ENCODE results near the gene GPHN. TPM values are rescaled to one million over a fixed set of nuclear protein-coding genes. Genes with fewer than 3 reads are reported as not detected.

The GPHN gene
- 1.3 and 12.6 TPM in 2 replicates for total RNA-seq (2014; rRNA removed; shearing (Covaris generic))

DNA sequence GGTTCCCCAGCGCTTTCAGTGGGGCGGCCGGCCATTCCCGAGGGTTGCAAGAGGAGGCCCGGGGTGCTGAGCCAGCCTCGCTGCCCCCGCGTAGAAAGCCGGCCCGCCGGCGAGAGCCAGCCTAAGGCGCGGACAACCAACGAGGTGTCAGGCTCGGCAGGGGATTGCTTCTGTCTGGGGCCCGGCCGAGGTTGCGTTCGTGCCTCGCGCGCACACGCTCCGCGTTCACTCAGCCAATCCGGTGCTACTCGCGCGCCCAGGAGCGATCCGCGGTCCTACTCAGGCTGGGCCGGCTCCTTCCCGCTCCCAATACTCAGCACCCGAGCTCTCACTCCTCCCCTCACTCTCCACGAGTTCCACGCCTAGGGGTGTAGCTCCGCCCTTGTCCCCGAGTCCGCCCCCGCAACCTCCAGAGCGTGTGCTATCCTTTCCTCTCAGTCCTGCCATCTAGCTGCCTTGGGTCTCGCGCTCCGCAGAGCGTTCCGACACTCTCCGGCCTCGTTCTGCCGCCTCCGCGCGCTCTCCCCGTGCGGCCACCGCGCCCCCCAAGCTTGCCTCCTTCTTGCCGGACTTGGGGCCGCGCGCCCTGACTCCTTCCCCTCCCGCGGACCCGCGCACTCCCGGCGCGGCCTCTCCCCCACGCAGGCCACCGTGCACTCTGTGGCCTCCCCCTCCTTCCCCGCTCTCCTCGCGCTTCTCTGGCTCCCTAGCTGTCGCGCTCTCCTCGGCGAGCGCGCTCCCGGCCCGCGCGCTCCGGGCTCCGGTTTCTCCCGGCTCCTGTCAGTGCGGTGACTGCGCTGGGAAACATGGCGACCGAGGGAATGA lies at the start of gene GPHN:
TSS of gene GPHN (plus strand) at position 426 of the 825 bp plus-strand sequence.
- DNase-seq (ENCODE audit: low read depth) = peak; percentile 91

DNA sequence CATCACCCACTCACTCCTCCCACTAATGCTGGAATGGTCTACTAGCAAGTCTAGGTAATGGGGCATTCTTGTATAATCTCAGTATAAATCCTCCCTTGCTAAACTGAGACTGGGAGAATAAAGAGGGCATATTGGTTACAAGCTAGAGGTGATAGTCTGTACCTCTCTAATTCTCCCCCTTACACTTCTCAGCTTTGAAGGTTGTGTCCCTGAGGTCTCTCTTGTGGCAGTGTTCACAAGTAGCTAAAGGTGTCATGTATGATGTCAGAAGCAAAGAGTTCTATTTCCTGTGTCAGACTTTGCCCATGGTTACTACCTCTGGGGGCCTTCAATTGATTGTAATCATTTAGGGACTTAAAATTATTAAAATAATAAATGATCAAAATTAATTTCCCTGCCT lies 48.3 kb upstream of the GPHN start:
- DNase-seq (ENCODE audit: low read depth) = no peak

DNA sequence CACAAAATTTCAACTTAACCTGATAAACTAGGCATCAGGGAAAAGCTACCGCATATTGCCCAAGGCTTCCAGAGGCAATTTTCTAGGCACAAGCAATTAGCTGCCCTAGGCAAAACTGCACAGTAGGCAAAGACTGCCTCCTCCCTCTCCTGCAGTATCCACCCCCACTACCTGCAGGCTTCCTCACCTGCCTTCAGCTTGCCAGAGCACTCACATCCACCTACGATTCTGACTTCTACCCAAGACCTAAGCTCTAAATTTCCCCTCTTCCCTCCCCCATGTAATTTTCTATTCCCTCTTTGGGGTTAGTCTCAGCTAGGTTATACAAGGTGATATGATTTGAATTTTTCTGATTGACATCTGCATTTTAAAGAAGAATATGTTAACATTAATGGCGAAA lies 43.7 kb upstream of the GPHN start:
- DNase-seq (ENCODE audit: low read depth) = no peak

DNA sequence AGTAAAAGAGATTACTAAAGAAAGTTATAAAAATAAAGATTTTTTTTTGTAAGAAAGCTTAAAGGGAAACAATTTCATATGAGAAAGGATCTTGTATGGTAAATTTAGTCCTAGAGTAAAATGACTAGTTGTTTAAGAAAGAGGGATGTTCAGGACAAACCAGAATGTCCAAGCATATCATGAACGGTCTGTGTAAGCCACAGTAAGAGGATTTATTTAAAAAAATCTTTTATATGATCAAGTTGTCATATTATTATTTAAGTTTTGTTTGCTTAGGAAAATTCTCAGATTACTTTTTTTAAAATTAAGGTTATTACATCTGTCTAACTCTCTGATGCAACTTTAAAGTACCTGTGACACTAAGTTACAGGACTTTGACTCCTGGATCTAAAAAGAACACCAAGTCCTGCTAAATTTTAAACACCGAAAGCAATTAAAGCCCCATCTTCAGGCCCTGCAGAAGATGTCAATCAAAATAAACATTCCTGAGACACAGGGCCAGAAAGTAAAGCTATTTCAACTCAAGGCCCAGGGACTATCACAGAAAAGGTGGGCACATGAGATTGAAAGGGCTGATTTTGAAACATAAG lies 39.1 kb upstream of the GPHN start:
- DNase-seq (ENCODE audit: low read depth) = no peak

DNA sequence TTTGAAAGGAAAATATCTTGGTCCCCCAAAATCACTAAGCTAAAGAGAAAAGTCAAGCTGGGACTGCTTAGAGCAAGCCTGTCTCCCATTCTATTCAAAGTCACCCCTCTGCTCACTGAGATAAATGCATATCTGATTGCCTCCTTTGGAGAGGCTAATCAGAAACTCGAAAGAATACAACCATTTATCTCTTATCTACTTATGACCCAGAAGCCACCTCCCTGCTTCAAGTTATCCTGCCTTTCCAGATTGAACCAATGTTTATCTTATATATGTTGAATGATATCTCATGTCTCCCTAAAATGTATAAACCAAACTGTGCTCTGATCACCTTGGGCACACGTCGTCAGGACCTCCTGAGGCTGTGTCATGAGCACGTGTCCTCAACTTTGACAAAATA lies 36.4 kb upstream of the GPHN start:
- DNase-seq (ENCODE audit: low read depth) = no peak

DNA sequence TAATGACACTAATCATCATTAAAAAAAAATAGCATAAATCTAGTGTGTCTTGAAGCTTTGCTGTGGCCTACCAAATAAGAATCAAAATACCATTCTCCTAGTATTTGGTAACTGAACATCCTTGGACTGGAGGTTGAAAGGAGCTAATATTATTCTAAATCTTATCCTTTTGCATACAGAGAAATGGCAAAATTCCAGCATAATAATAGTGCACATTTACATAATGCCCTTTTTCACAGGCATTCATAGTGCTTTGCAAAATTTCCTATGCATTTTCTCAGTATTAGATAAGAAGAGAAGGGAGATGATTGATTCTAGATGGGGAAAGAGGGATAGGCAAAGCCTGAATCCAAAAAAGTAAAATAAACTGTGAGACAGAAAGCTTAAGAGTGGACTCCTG lies 35.7 kb upstream of the GPHN start:
- DNase-seq (ENCODE audit: low read depth) = no peak

DNA sequence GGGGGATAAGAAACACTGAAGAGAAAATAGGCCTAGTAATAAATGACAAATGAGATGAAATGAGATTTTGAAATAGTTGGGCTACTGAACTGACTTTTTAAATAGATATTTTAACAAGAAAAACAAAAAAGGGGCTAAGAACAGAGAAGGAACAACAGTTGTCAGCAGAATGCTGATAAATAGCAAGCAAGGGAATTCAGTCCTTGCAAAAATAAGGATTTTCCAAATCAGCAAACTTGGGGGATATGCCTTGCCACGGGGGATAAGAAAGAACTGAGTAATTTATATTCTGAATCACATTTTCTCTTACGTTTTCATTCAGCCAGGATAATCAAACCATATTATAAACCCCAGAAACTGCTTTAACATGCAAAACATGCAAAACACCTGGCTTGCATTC lies 34.7 kb upstream of the GPHN start:
- DNase-seq (ENCODE audit: low read depth) = no peak

DNA sequence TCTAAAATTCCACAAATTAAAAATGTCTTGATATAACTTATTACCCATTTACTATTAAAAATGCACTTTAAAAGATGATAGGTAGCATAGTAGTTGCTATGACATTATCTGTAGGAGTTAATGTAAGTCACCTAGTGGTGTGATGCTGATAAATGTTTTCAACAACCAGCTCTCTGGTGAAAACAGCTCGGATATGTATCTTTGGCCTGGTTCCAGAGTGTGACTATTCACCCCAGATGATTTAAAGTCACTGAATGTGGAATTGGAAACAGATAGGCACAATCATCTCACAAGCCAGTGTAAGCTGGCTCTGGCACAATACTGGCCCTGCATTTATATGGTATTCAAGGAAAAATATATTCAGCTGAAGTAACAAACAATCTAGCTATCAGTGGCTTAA lies 31.0 kb upstream of the GPHN start:
- DNase-seq (ENCODE audit: low read depth) = peak; percentile 27

DNA sequence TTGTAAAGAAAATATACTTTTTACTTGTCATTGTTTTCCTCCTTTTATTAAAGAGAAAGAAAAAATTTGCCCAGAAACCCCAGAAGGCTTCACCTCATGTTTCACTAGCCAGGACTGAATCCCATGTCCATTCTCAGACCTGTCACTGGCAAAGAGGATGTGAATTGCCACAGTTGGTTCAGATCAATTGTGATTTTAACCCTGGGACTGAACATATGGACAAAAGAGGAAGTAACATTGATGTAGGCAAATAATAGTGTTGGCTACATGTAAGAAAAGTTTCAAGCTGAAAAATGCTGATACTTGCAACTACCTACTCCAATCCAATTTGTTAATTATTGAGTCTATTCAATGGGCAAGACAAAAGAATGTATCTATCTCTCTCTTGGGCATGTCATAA lies 30.4 kb upstream of the GPHN start:
- DNase-seq (ENCODE audit: low read depth) = no peak

DNA sequence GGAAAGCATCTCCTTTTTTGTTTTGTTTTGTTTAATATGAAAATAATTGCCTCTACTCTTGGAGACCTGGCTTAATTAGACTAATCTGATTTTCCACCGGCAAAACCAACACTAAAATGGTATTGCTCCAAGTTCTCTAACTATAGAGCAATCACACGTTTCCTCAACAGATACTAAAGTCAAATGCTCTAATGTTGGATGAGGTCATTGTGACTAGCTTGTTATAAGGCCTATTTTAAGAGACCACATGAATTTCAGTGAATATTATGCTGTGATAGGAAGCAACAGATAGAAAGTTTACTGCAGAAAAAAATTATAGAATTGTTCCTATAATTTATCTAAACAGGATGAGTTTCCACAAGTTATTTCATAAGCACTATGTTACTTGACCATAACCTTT lies 25.1 kb upstream of the GPHN start:
- no peak for DNase-seq (ENCODE audit: low read depth)

DNA sequence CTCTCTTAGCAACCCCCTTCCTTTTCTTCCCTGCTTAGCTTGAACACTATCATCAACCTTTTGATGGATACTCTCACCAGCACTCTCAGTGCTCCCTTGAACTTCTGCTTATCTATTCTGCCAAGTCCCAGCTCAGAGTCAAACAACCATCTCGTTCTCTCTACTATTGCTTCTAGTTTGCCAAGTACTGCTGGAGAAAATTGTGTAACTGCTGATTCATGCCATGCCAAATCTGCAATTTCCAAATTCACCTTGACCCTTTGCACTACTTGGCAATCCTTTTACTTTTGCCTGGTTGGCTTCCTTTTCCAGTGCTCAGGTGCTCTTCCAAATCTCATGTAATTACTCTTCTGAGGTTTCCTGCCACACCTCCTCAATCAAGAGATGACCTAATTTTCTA lies 24.6 kb upstream of the GPHN start:
- no peak for DNase-seq (ENCODE audit: low read depth)

DNA sequence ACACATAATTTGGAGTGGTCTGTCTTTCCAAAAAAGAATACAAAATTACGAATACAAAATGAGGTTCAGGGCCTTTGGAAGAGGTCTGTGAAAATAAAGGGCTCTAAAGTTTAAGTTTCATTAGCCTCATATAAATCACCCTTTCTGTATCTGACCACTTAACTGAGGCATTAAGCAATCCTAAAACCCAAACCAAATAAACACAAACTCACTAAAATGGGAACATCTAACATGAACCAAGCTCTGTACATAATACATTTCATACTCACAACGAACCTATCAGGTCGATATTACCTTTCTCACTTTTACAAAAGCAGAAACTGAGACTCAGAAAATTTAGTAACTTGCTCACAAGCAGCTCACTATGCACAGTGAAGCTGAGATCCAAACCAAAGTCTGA lies 22.9 kb upstream of the GPHN start:
- DNase-seq (ENCODE audit: low read depth) = no peak

DNA sequence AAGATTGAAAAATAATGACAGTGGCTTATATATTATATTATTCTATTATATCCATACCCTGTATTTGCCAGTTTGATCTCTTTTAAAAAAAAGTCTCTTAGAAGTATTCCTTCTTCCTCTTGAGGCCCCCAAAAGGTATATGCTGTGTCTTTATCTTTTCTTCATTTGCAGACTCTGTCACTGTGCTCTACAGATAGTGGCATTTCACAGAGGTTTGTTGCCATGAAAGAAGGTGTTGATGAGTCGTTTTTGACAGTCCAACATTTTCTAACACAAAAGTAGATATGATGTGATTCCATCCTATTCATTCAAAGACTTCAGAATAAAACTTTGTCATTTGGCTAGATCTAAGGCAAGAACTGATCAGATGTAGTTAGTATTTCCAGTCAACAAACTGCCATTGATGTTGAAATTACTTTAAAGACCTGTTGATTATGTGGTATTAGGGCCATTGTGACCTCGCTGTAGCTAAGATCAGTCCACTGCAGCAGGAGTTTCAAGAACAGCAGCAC lies 22.0 kb upstream of the GPHN start, which contains the start of gene CCDC196:
TSS of gene CCDC196 (plus strand) at position 462 of the 512 bp plus-strand sequence. CDS start 132 bp downstream, outside the sequence.
- DNase-seq (ENCODE audit: low read depth) = no peak

DNA sequence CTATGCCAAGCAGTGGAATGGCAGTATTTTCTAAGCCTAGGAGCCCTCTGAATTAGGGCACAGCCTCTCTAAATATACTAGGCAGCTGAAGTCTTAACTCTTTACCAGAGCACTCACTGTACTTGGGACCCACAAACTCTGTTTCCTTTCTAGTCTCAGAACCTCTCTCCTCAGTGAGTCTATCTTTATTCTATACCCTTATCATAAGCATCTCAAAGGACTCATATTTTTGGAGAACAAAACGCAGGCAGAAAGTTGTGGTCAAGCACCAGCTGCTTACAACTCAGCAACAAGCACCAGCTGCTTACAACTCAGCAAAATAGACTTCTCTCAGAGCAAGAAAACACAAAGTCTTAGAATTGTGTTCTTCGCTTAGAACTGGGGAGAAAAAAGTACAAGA lies 20.8 kb upstream of the GPHN start:
- DNase-seq (ENCODE audit: low read depth) = no peak

DNA sequence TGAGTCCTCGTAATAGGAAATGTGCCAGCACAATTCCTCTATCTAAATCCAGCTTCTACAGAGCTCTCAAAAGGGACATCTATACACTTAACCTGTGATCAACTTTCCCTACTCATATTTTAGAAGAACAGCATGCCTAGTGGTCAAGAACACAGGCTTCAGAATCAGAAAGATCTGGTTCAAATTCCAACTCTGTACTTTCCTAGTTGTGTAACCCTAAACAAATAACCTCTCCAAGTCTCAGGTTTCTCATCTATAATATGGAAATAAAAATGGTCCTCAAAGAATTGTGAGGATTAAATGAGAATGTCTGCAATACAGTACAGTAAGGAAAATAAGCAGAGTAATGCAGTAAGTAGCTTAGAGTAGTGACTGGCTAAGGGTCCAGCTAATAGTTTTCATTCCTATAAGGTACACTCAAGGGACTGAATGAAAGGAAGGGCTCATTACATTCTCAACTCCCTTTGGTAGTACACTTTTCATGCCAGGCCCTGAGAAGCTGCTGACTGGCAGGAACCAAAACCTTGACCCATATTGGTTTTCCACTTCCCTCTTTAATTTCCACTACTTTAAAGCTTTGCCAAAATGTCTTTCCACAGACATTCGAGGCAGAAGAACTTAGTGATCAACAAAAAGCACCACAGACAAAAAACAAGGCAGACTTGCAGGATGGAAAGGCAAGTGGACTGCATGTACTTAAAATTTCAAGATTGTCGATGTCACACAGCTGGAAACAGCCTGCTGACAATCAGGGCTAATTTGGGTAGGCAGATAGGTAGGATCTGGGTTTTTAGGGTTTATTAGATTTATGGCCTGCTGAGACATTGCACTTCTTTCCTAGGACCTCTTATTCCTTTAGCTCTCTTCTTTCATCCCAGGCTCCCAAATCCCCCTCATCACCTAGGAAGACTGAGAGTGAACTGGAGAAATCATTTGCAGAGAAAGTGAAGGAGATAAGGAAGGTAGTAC lies 17.5 kb upstream of the GPHN start:
- DNase-seq (ENCODE audit: low read depth) = no peak

DNA sequence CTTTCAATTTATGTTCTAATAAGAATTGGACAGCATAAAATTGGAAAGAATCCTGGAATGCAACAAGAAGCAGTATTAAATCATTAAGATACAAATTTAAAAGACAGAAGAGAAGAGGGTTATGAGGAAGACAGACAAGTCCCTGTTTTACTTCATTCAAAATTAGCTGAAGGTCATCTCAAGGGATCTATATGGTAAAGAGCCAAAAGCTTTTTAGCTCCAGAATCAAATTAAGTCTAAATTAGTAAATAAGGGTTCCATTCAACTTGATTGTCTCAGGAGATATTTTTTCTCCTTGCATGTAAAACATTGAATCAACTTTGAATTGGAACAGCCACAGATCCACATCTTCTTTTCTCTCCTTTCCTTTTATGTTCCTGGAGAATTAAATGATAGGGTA lies 14.2 kb upstream of the GPHN start:
- DNase-seq (ENCODE audit: low read depth) = no peak

DNA sequence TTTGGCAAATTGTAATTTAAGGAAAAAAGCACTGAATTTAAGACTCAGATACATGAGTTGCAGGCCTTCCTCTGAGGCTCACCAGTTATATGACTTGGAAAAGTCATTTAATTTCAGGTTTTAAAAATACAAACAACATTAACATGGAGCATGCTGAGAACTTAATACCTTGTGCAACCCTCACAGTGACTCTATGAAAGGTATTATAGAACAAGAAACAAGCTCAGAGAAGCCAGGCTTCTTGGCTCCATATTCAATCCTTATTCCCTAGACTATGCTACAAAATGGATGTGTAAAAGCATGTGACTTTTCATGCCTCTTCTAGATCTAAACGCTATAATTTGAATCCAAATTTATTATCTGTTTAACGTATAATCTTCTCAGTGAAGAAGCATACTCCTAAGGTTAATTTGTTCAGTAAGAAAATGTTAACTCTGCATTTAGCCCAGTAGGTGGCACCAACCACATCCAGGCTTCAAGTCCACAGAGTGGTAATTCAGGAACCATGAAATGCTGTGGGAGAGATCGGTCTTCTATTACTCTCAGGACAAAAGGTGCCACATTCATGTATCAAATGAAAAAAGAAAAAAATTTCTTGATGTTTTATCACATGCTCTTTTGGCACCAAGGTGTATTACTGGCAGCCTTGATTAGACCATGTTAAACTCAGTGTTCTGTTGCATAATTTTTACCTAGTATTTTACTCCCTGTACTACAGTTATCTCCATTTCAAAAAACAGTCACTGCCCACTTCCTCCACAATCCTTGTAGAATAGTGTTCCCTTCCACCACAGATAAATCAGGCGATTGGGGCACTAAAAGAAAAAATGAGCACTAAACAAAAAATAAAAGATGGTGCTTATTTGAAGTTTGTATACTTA lies 12.5 kb upstream of the GPHN start:
- peak; percentile 65 for DNase-seq (ENCODE audit: low read depth)

DNA sequence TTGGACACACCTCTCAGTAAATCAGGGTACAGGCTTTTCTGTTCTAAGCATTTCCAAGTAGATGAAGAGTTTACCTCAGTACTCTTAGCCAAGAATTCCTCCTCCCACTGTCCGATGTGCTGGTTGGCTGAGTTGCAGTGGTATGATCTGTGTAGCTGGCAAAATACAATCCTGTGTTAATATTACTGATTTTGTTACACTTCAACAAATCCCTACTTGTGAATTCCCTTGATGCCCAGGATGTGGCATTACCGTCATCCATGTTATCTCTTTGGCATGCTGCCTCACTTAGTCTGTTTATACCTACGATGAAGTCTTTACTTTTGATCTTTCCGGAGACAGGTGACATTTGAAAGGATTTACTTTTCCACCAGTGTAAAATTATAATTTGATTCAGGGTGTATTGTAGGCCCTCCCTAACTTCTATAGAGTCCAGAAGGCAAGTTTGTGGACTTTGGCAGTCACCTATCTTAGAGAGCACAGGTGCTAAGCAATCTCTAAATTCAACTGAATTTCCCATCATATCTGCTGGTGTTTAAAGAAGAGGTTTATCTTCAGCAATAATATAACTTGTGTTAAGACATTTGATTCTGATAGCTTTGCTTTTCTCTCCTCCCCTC lies 11.6 kb upstream of the GPHN start:
- DNase-seq (ENCODE audit: low read depth) = no peak

DNA sequence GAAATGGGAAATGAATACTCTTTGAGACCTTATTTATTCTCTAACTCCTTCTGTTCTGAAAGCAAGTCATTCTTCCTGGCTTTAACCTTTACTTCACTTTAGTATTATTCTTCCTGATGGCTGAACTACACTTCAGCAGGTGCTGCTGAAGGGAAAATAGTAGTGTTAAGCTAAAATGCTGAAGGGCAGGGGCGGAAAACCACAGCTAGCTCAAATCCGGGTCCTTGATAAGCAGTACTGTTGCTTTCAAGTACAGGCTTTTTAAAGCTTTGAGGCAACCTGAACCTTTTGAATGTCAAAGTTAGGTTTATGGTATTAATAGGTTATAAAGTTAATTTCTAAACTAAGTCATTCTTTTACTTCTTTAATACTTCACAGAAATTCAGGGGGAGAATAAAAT lies 11.0 kb upstream of the GPHN start:
- no peak for DNase-seq (ENCODE audit: low read depth)

DNA sequence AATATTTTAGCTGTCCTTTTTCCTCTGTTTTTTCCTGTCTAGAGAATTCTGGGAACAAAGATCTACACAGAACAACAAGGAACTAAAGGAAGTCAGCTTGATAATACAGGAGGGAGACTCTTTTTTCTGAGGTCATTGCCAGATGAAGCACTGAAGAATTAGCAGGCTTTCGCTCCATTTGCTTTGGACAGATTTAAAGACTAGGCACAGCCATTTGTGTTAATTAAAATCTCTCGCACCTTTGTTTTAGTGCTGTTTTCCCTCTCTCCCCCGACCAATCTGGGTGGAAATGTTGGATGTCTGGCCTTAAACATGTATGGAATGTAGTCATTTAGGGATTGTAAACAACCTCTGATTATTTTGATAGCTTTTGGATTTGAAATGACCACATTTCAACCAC lies 9.6 kb upstream of the GPHN start:
- no peak for DNase-seq (ENCODE audit: low read depth)

DNA sequence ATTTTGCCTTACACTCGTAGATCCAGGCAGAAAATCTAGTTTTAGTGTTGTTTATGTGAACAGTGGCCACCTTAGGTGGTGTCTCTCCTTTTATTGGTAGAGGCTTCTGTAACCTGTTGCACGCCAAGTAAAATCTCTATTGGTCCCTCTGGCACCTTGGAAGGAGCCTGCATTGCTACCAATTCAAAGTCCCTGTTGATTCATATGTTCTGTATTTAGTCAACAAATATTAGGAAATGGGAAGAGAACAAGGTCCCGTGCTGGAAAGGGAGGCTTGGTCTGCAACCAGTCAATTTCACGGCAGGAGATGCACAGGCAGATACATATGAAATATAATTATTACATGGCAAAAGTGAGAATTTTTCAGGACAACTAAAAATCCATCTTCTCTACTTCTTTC lies 6.4 kb upstream of the GPHN start:
- DNase-seq (ENCODE audit: low read depth) = no peak

Data from M059J (cell line).